NCI-H2227 (cell line): ENCODE data around the gene PRAMEF4.
"Not testable (repeated sequence)": the region's sequence is repeated elsewhere in the genome, so short reads cannot be mapped to it uniquely, and the experiment has no call there.

Experiments
- DNase-seq: peaks from one replicate; lab custom pipeline; 2025; ENCODE audit not compliant: unreplicated experiment; lab: John Stamatoyannopoulos, UW

The PRAMEF4 gene

GRCh38 chr1:12886101-12886500 is at the start of gene PRAMEF4:
Gene PRAMEF4 (minus strand): TSS chr1:12886201. CDS start chr1:12883394, 2,807 bp downstream.
- not testable (repeated sequence) for DNase-seq

- not testable (repeated sequence) for DNase-seq
Observed at GRCh38 chr1:12924368-12924767, 38.4 kb upstream of the PRAMEF4 start.

- not testable (repeated sequence) for DNase-seq
Observed at GRCh38 chr1:12921749-12922148, 35.7 kb upstream of the PRAMEF4 start.

GRCh38 chr1:12916310-12916709 is 30.3 kb upstream of the PRAMEF4 start, which contains the start of gene PRAMEF7:
Gene PRAMEF7 (plus strand): TSS chr1:12916610. CDS start chr1:12917693, 1,083 bp downstream.
- not testable (repeated sequence) for DNase-seq

GRCh38 chr1:12903793-12904572 is 18.0 kb upstream of the PRAMEF4 start:
- not testable (repeated sequence) for DNase-seq

GRCh38 chr1:12899186-12899585 is 13.2 kb upstream of the PRAMEF4 start:
- not testable (repeated sequence) for DNase-seq

GRCh38 chr1:12898170-12898569 is 12.2 kb upstream of the PRAMEF4 start, which contains the start of gene PRAMEF10:
Gene PRAMEF10 (minus strand): TSS chr1:12898270. CDS start chr1:12895847, 2,423 bp downstream.
- not testable (repeated sequence) for DNase-seq

- not testable (repeated sequence) for DNase-seq
Observed at GRCh38 chr1:12878453-12878852, 7.5 kb downstream of the PRAMEF4 start.

- not testable (repeated sequence) for DNase-seq
Observed at GRCh38 chr1:12863131-12863880, 22.7 kb downstream of the PRAMEF4 start.

- DNase-seq: not testable (repeated sequence)
Observed at GRCh38 chr1:12856786-12857185, 29.2 kb downstream of the PRAMEF4 start, which contains the start of gene PRAMEF2. Gene PRAMEF2 (plus strand): TSS chr1:12857086. CDS start chr1:12859010, 1,924 bp downstream.

- DNase-seq: no peak
Observed at GRCh38 chr1:12851779-12852178, 34.2 kb downstream of the PRAMEF4 start.

GRCh38 chr1:12848620-12849019 is 37.4 kb downstream of the PRAMEF4 start, which contains the start of gene HNRNPCL1:
Gene HNRNPCL1 (minus strand): TSS chr1:12848720. CDS start chr1:12848289, 431 bp downstream.
- not testable (repeated sequence) for DNase-seq

GRCh38 chr1:12833251-12833650 is 52.8 kb downstream of the PRAMEF4 start:
- not testable (repeated sequence) for DNase-seq

GRCh38 chr1:12831310-12831709 is 54.7 kb downstream of the PRAMEF4 start, which contains the start of gene PRAMEF11:
Gene PRAMEF11 (minus strand): TSS chr1:12831410. CDS start chr1:12828789, 2,621 bp downstream.
- not testable (repeated sequence) for DNase-seq
